Sigmoid colon (tissue), 7 donors: ENCODE results near the gene CTLA4. TPM values are rescaled to one million over a fixed set of nuclear protein-coding genes. Genes with fewer than 3 reads are reported as not detected.
"Not testable (repeated sequence)": the region's sequence is repeated elsewhere in the genome, so short reads cannot be mapped to it uniquely, and the experiment has no call there.

ENCODE experiments used
- DNase-seq: peaks from one replicate; pipeline ENCODE4 v3.0.0-alpha.2; 2019
- H3K27ac ChIP-seq, 4 donors: fragments of 200-600 bp; sonication (generic); one replicate each; pipeline ENCODE4 v1.5.1; 2016 to 2019; ENCODE audit warnings: mild to moderate bottlenecking in 1 of 4
- H3K27me3 ChIP-seq, 3 donors: fragments of 200-600 bp; sonication (generic); one replicate each; pipeline ENCODE4 v1.5.1; 2019; ENCODE audit warnings: mild to moderate bottlenecking in 1 of 3
- H3K36me3 ChIP-seq, 4 donors: fragments of 200-600 bp; sonication (generic); one replicate each; pipeline ENCODE4 v1.5.1; 2016 to 2019
- H3K4me1 ChIP-seq, 4 donors: fragments of 200-600 bp; sonication (generic); one replicate each; pipeline ENCODE4 v1.5.1; 2017 to 2019
- H3K4me3 ChIP-seq, 4 donors: fragments of 200-600 bp; sonication (generic); one replicate each; pipeline ENCODE4 v1.5.1; 2017 to 2019; ENCODE audit warnings: mild to moderate bottlenecking in 2 of 4, moderate library complexity in 1 of 4
- H3K9me3 ChIP-seq, 4 donors: fragments of 200-600 bp in 3 of 4; sonication (generic) in 3 of 4; one replicate each; pipeline versions ENCODE4 v1.5.1 to v1.6.1; 2013 to 2019
- CTCF ChIP-seq, 4 experiments: fragments of 450-650 bp in 3 of 4; fragments of 200-600 bp in 1 of 4; IDR thresholded peaks; one replicate each; pipeline ENCODE4 v1.5.1; 2016 to 2019; ENCODE audit warnings: antibody characterized with exemption in 4 of 4, mild to moderate bottlenecking in 3 of 4, moderate library complexity in 2 of 4
- EP300 ChIP-seq, 4 donors: sonication (generic); formaldehyde crosslinking; IDR thresholded peaks; one replicate each; pipeline ENCODE4 v1.6.1; 2017; ENCODE audit warnings: antibody characterized with exemption in 4 of 4
- POLR2A ChIP-seq, 2 donors: fragments of 450-650 bp; IDR thresholded peaks; one replicate each; pipeline ENCODE4 v1.6.1; 2016; ENCODE audit warnings: antibody characterized with exemption in 2 of 2, mild to moderate bottlenecking in 2 of 2, moderate library complexity in 2 of 2
- POLR2AphosphoS5 ChIP-seq, 4 donors: sonication (generic); formaldehyde crosslinking; IDR thresholded peaks; one replicate each; pipeline ENCODE4 v1.6.1; 2017; ENCODE audit warnings: antibody characterized with exemption in 4 of 4
- WGBS, 2 donors: extraction: QIAGEN DNeasy Blood & Tissue Kit; methylation state at CpG; one replicate each; pipeline ENCODE4 v1.1.7; 2013; 5-methylcytosine and 5-hydroxymethylcytosine counted together
- intact Hi-C: fragments of 100-400 bp; cut with DNase I; formaldehyde crosslinking; loops from one replicate; pipeline ENCODE4 v1.15.1; 2023
- polyA plus RNA-seq, 3 donors: library from polyadenylated mRNA; stranded (reverse); fragments of 200-250 nt; gene quantifications; one replicate each; pipeline ENCODE4 v1.2.3, GENCODE V29; 2013
- total RNA-seq, 4 donors: library from RNA; depleted of rRNA; stranded (reverse); fragments of >200 nt; gene quantifications; one replicate each; pipeline ENCODE4 v1.1.0, GENCODE V29; 2016
- donor health status: healthy with polysubstance abuse.
- donor health status: Bipolar disorder and iron deficiency.
- donor health status: healthy.

CTLA4 gene
- total and polyA plus RNA-seq, 7 donors = 0.49 to 9.0 TPM; not detected in 5

DNA sequence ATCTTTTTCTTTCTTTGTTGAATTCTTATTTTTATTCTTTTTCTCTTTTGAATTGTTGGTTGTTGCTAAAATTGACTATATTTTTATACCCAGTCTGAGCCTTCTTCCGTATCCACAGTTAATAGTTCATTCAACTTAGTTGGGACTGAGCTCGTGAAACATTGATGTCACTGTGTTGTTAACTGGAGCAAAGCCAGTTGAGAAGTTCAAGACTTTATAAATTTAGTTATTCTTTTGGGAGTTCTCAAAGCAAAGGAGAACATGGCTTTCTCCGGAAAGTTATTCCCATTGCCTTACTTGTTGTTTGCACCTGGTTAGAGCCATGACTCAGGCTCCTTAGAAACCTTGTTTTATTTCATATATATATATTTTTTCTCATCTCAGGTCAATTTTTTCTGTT lies 8.8 kb downstream of the CTLA4 start:
- intact Hi-C loops = no loop called here
- TF ChIP-seq CTCF (IDR thresholded peaks at IDR 0.05) (no peak), POLR2A (IDR thresholded peaks at IDR 0.05) (no peak), POLR2AphosphoS5 (IDR thresholded peaks at IDR 0.05) (no peak), EP300 (IDR thresholded peaks at IDR 0.05) (no peak)
- no peak overlapping the region for H3K27ac ChIP-seq

DNA sequence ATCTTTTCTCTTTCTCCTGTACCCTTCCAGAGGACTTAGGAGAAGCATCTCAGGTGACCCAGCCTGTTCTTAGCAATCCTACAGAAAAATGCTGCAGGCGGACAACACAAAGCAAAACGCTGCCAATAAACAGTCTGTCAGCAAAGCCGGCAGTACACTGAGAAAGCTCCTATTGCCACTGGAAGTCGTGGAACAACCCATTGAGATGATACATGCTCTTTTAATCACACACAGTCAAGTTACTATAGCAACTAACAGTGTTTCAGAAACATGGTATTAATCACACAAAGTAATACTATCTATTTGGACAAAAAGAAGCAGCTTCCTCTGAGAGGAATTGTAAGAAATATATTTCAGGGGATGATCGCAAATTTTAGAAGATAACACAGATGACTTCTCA lies 10.5 kb downstream of the CTLA4 start:
- Histone ChIP-seq H3K4me3 (no peak overlapping the region), H3K4me1 (peaks cover 0 to 10% (median 0%) of the 10 kb centered on the region in 4 donors), H3K27ac (no peak overlapping the region), H3K9me3 (no peaks in the 10 kb centered on the region), H3K36me3 (no peaks in the 10 kb centered on the region), H3K27me3 (no peaks in the 10 kb centered on the region)
- WGBS, 2 donors = 40 to 43% methylated on average over 5 of the region's 5 CpGs
- TF ChIP-seq POLR2AphosphoS5 (IDR thresholded peaks at IDR 0.05) = no peak
- no peak for TF ChIP-seq EP300 (IDR thresholded peaks at IDR 0.05)
- TF ChIP-seq POLR2A (IDR thresholded peaks at IDR 0.05) = no peak
- no peak for TF ChIP-seq CTCF (IDR thresholded peaks at IDR 0.05)
- intact Hi-C loops = no loop called here
- no peak for DNase-seq

More for the DNA sequence above, 8.8 kb downstream of the CTLA4 start:
- no peak overlapping the region for H3K4me3 ChIP-seq
- WGBS, 2 donors = 83 to 89% methylated on average over 3 of the region's 3 CpGs
- H3K36me3 ChIP-seq = no peaks in the 10 kb centered on the region
- no peaks in the 10 kb centered on the region for H3K4me1 ChIP-seq
- no peak for DNase-seq
- H3K9me3 ChIP-seq = no peaks in the 10 kb centered on the region
- H3K27me3 ChIP-seq = no peaks in the 10 kb centered on the region

DNA sequence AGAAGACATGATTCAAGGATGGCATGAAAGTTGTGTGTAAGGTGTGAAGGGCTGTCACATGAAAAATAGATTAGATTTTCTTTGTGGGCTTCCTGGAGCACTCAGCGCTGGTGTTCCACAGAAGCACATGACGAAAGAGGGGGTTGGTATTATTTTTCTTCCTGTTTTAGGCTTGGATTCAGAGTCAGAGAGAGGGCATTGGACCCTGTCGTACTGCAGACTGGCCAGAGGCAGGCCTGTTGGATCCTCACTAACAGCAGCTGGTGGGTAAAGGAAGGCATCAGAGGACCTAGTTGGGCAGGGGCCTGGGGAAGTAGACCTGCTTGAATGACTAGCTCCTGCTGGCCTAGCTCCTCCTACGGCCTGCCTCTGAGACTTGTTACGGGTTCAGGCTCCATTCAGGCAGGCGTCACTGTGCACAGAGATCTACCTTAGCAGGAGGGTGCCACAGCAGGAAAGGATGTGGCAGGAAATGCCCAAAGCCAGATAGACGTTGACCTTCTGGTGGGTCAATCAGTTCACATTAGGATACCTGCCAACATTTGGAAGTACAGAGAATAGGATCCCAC lies 13.1 kb downstream of the CTLA4 start:
- Histone ChIP-seq H3K4me1 (peaks cover 0 to 10% (median 0%) of the 10 kb centered on the region in 4 donors), H3K4me3 (no peak overlapping the region), H3K9me3 (no peaks in the 10 kb centered on the region), H3K27me3 (no peaks in the 10 kb centered on the region), H3K36me3 (no peaks in the 10 kb centered on the region), H3K27ac (no peak overlapping the region)
- intact Hi-C loops = no loop called here
- TF ChIP-seq EP300 (IDR thresholded peaks at IDR 0.05) (no peak), CTCF (IDR thresholded peaks at IDR 0.05) (no peak), POLR2A (IDR thresholded peaks at IDR 0.05) (no peak), POLR2AphosphoS5 (IDR thresholded peaks at IDR 0.05) (no peak)
- 86 to 88% methylated on average over 7 of the region's 7 CpGs for WGBS, 2 donors
- no peak for DNase-seq

DNA sequence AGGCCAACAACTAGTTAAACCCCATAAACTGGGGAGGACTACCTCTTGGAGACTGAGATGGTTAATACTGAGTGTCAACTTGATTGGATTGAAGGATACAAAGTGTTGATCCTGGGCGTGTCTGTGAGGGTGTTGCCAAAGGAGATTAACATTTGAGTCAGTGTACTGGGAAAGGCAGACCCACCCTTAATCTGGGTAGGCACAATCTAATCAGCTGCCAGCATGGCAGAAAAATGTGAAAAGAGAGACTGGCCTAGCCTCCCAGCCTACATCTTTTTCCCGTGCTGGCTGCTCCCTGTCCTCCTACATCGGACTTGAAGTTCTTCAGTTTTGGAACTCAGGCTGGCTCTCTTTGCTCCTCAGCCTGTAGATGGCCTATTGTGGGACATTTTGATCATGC lies 13.6 kb downstream of the CTLA4 start:
- H3K9me3 ChIP-seq, intact Hi-C loops, H3K4me3 ChIP-seq, H3K27me3 ChIP-seq, H3K36me3 ChIP-seq, H3K27ac ChIP-seq, DNase-seq: not testable (repeated sequence)
- peaks cover 0 to 14% (median 0%) of the 10 kb centered on the region in 4 donors for H3K4me1 ChIP-seq
- 92 to 93% methylated on average over 3 of the region's 3 CpGs for WGBS, 2 donors

GRCh38 chr2:203882551-203882950 lies 15.0 kb downstream of the CTLA4 start:
- DNase-seq = no peak
- peaks cover 0 to 25% (median 7%) of the 10 kb centered on the region in 4 donors for H3K4me1 ChIP-seq
- WGBS, 2 donors = 88 to 92% methylated on average over 1 of the region's 1 CpG
- no peaks in the 10 kb centered on the region for H3K36me3 ChIP-seq
- H3K27me3 ChIP-seq = no peaks in the 10 kb centered on the region
- no peaks in the 10 kb centered on the region for H3K9me3 ChIP-seq
- H3K27ac ChIP-seq = no peak overlapping the region
- intact Hi-C loops = no loop called here
- no peak overlapping the region for H3K4me3 ChIP-seq
- TF ChIP-seq CTCF (IDR thresholded peaks at IDR 0.05) (no peak), EP300 (IDR thresholded peaks at IDR 0.05) (no peak), POLR2AphosphoS5 (IDR thresholded peaks at IDR 0.05) (no peak), POLR2A (IDR thresholded peaks at IDR 0.05) (no peak)
